Measurements from ENCODE around the gene ZFHX2.
A peak's percentile ranks its signal among the peaks of the same experiment; 100 is the strongest.

- TF ChIP-seq GATA4 (IDR thresholded peaks at IDR 0.05; ENCODE audit: borderline replicate concordance, low read depth) (no peak), JUN (CRISPR knock-in tag; IDR thresholded peaks at IDR 0.05) (no peak), KLF9 (CRISPR knock-in tag; IDR thresholded peaks at IDR 0.05; ENCODE audit: low read depth) (no peak), MAZ (IDR thresholded peaks at IDR 0.05; ENCODE audit: borderline replicate concordance, low read depth, low read length) (no peak), MAZ (CRISPR knock-in tag; IDR thresholded peaks at IDR 0.05; ENCODE audit: low read depth) (no peak), MAFK (conservative IDR thresholded peaks at IDR 0.05 in 1 of 2, IDR thresholded peaks at IDR 0.05 in 1 of 2; ENCODE audit: low read length in 2 of 2) (no peak), ZBTB3 (CRISPR knock-in tag; IDR thresholded peaks at IDR 0.05; ENCODE audit: borderline replicate concordance, low read depth) (no peak), CTCF (CRISPR knock-in tag; IDR thresholded peaks at IDR 0.05) (no peak), EP300 (IDR thresholded peaks at IDR 0.05; ENCODE audit: low read depth in 2 of 2, low read length in 2 of 2) (peak in 1 of 2 experiments; percentile 1; a peak in 1 of 4 replicates), EP300 (CRISPR knock-in tag; IDR thresholded peaks at IDR 0.05; ENCODE audit: borderline replicate concordance) (no peak), SP1 (IDR thresholded peaks at IDR 0.05) (no peak), SP1 (CRISPR knock-in tag; IDR thresholded peaks at IDR 0.05) (no peak), TAF1 (CRISPR knock-in tag; IDR thresholded peaks at IDR 0.05) (no peak), FOXJ3 (CRISPR knock-in tag; IDR thresholded peaks at IDR 0.05; ENCODE audit: borderline replicate concordance) (no peak), PRDM15 (CRISPR knock-in tag; IDR thresholded peaks at IDR 0.05) (no peak)
These were observed 3.9 kb upstream of the ZFHX2 start for GRCh38 chr14:23555533-23555881.

Measured in HepG2 (cell line).